SK-N-SH treated with all-trans-retinoic acid at 6 μM for 48 hours (cell line): Measurements from ENCODE around the gene DCD.

Experiments used
- ARNTL ChIP-seq: fragments of 450-650 bp; formaldehyde crosslinking; IDR thresholded peaks from 2 replicates; pipeline ENCODE4 v1.5.0; 2020; ENCODE audit warnings: low read depth, mild to moderate bottlenecking, moderate library complexity, borderline replicate concordance
- BACH2 ChIP-seq: fragments of 250-450 bp; sonication (Bioruptor Pico); IDR thresholded peaks from 2 replicates; pipeline ENCODE4 v1.9.0; 2021; ENCODE audit warnings: mild to moderate bottlenecking, borderline replicate concordance
- CREB5 ChIP-seq: fragments of 250-450 bp; sonication (Bioruptor Pico); IDR thresholded peaks from 2 replicates; pipeline ENCODE4 v1.5.1; 2020; ENCODE audit warnings: low read depth, mild to moderate bottlenecking, moderate library complexity
- GLIS3 ChIP-seq: fragments of 250-450 bp; sonication (Bioruptor Pico); IDR thresholded peaks from 2 replicates; pipeline ENCODE4 v1.5.0; 2020; ENCODE audit warnings: mild to moderate bottlenecking, moderate library complexity
- ISL1 ChIP-seq: fragments of 250-450 bp; sonication (Bioruptor Pico); IDR thresholded peaks from 2 replicates; pipeline ENCODE4 v2.1.2; 2022; ENCODE audit warnings: mild to moderate bottlenecking, moderate library complexity
- PATZ1 ChIP-seq: fragments of 250-450 bp; sonication (Bioruptor Pico); IDR thresholded peaks from 2 replicates; pipeline ENCODE4 v1.8.0; 2020; ENCODE audit warnings: mild to moderate bottlenecking, moderate library complexity, borderline replicate concordance
- POU6F1 ChIP-seq: fragments of 250-450 bp; sonication (Bioruptor Pico); IDR thresholded peaks from 2 replicates; pipeline ENCODE4 v1.8.0; 2021; ENCODE audit warnings: low read depth, mild to moderate bottlenecking, moderate library complexity, borderline replicate concordance
- PPARA ChIP-seq: fragments of 250-450 bp; sonication (Bioruptor Pico); IDR thresholded peaks from 2 replicates; pipeline ENCODE4 v1.5.0; 2020; ENCODE audit warnings: mild to moderate bottlenecking, borderline replicate concordance
- SNAI2 ChIP-seq: fragments of 250-450 bp; sonication (Bioruptor Pico); IDR thresholded peaks from 2 replicates; pipeline ENCODE4 v1.5.0; 2020; ENCODE audit warnings: mild to moderate bottlenecking, moderate library complexity
- TOX ChIP-seq: fragments of 250-450 bp; sonication (Bioruptor Pico); IDR thresholded peaks from 2 replicates; pipeline ENCODE4 v1.8.0; 2021; ENCODE audit warnings: mild to moderate bottlenecking, moderate library complexity, borderline replicate concordance
- ZNF565 ChIP-seq: fragments of 450-650 bp; formaldehyde crosslinking; conservative IDR thresholded peaks from 2 replicates; pipeline ENCODE4 v1.5.0; 2020; ENCODE audit warnings: low read depth, mild to moderate bottlenecking, moderate library complexity
- ZNF70 ChIP-seq: fragments of 450-650 bp; formaldehyde crosslinking; IDR thresholded peaks from 2 replicates; pipeline ENCODE4 v1.5.0; 2020; ENCODE audit warnings: mild to moderate bottlenecking, moderate library complexity

- no peak for TF ChIP-seq ISL1 (CRISPR knock-in tag)
- TF ChIP-seq PPARA (CRISPR knock-in tag), result no peak
- no peak for TF ChIP-seq ZNF70 (CRISPR knock-in tag)
- no peak for TF ChIP-seq GLIS3 (CRISPR knock-in tag)
- no peak for TF ChIP-seq PATZ1 (CRISPR knock-in tag)
- TF ChIP-seq POU6F1 (CRISPR knock-in tag), result no peak
- TF ChIP-seq ARNTL (CRISPR knock-in tag), result no peak
- no peak for TF ChIP-seq ZNF565
- TF ChIP-seq SNAI2 (CRISPR knock-in tag), result no peak
- no peak for TF ChIP-seq CREB5
- TF ChIP-seq TOX (CRISPR knock-in tag), result no peak
- no peak for TF ChIP-seq BACH2
Measured at GRCh38 chr12:54661048-54661447, 12.9 kb upstream of the DCD start.
